Thoracic aorta (tissue), 2 donors: Measurements from ENCODE around the gene KRTAP12-4. TPM values are rescaled to one million over a fixed set of nuclear protein-coding genes. Genes with fewer than 3 reads are reported as not detected.

Source experiments
- ATAC-seq: fragments of 150-250 bp; one replicate; pipeline ENCODE4 v1.8.0; 2017; ENCODE audit warnings: low read depth; ENCODE audit not compliant: insufficient number of reproducible peaks, low FRiP score
- DNase-seq: peaks from one replicate; pipeline ENCODE4 v3.0.0-alpha.2; 2020; ENCODE audit warnings: low spot score
- H3K27ac ChIP-seq, 2 donors: fragments of 200-600 bp; sonication (generic); 1 replicate in 1 of 2; 2 replicates in 1 of 2; pipeline ENCODE4 v1.5.1; 2016; ENCODE audit warnings: mild to moderate bottlenecking in 2 of 2, moderate library complexity in 2 of 2
- H3K27me3 ChIP-seq: fragments of 200-600 bp; sonication (generic); replicated peaks from 2 replicates; pipeline ENCODE4 v1.6.0; 2016; ENCODE audit warnings: mild to moderate bottlenecking; ENCODE audit not compliant: insufficient read depth
- H3K36me3 ChIP-seq: fragments of 200-600 bp; sonication (generic); one replicate; pipeline ENCODE4 v1.5.1; 2016
- H3K4me1 ChIP-seq, 2 donors: fragments of 200-600 bp; sonication (generic); 1 replicate in 1 of 2; 2 replicates in 1 of 2; pipeline versions ENCODE4 v1.5.1 to v1.6.0; 2016; ENCODE audit warnings: low read depth in 2 of 2, mild to moderate bottlenecking in 1 of 2; ENCODE audit not compliant: control insufficient read depth in 1 of 2
- H3K4me3 ChIP-seq: fragments of 200-600 bp; sonication (generic); 2 replicates; pipeline ENCODE4 v1.5.1; 2016; ENCODE audit warnings: mild to moderate bottlenecking
- H3K9me3 ChIP-seq: fragments of 200-600 bp; sonication (generic); 2 replicates; pipeline ENCODE4 v1.5.1; 2016
- CTCF ChIP-seq: fragments of 200-600 bp; sonication (generic); IDR thresholded peaks from one replicate; pipeline ENCODE4 v1.5.1; 2019; ENCODE audit warnings: antibody characterized with exemption
- total RNA-seq, 2 donors: library from RNA; depleted of rRNA; stranded (reverse); fragments of >200 nt; gene quantifications; one replicate each; pipeline versions ENCODE4 v1.1.0 to v1.2.3, GENCODE V29; 2016

Gene KRTAP12-4
- total RNA-seq, 2 donors from 2014 or later: not detected

- H3K4me3 ChIP-seq: no peak overlapping the region
- peaks cover 15% of the 10 kb centered on the region for H3K9me3 ChIP-seq
- no peaks in the 10 kb centered on the region for H3K4me1 ChIP-seq
- DNase-seq (no peak), ATAC-seq (no peak)
- H3K27me3 ChIP-seq: no peaks in the 10 kb centered on the region
- H3K36me3 ChIP-seq: no peaks in the 10 kb centered on the region
- TF ChIP-seq CTCF: no peak
- no peak overlapping the region for H3K27ac ChIP-seq
Observed at GRCh38 chr21:44696572-44696971, 42.1 kb upstream of the KRTAP12-4 start.

GRCh38 chr21:44695641-44696040 is 41.2 kb upstream of the KRTAP12-4 start:
- peaks cover 15% of the 10 kb centered on the region for H3K9me3 ChIP-seq
- H3K27ac ChIP-seq: no peak overlapping the region
- TF ChIP-seq CTCF: no peak
- no peak overlapping the region for H3K4me3 ChIP-seq
- ATAC-seq (no peak), DNase-seq (no peak)
- H3K36me3 ChIP-seq: no peaks in the 10 kb centered on the region
- no peaks in the 10 kb centered on the region for H3K4me1 ChIP-seq
- no peaks in the 10 kb centered on the region for H3K27me3 ChIP-seq

- no peak overlapping the region for H3K4me3 ChIP-seq
- DNase-seq: no peak
- H3K9me3 ChIP-seq: peaks cover 15% of the 10 kb centered on the region
- no peak for TF ChIP-seq CTCF
- H3K4me1 ChIP-seq: no peaks in the 10 kb centered on the region
- no peaks in the 10 kb centered on the region for H3K27me3 ChIP-seq
- H3K27ac ChIP-seq: no peak overlapping the region
- H3K36me3 ChIP-seq: no peaks in the 10 kb centered on the region
- ATAC-seq: no peak
Observed at GRCh38 chr21:44695184-44695583, 40.7 kb upstream of the KRTAP12-4 start.

- no peak for TF ChIP-seq CTCF
- no peak for DNase-seq
- Histone ChIP-seq H3K36me3 (no peaks in the 10 kb centered on the region), H3K27ac (no peak overlapping the region), H3K27me3 (no peaks in the 10 kb centered on the region), H3K4me1 (no peaks in the 10 kb centered on the region), H3K9me3 (peaks cover 15% of the 10 kb centered on the region), H3K4me3 (no peak overlapping the region)
- no peak for ATAC-seq
Observed at GRCh38 chr21:44694776-44695175, 40.3 kb upstream of the KRTAP12-4 start.

- H3K9me3 ChIP-seq: peaks cover 15% of the 10 kb centered on the region
- no peak overlapping the region for H3K27ac ChIP-seq
- no peak for TF ChIP-seq CTCF
- DNase-seq: no peak
- no peaks in the 10 kb centered on the region for H3K4me1 ChIP-seq
- no peaks in the 10 kb centered on the region for H3K27me3 ChIP-seq
- no peaks in the 10 kb centered on the region for H3K36me3 ChIP-seq
- no peak for ATAC-seq
- H3K4me3 ChIP-seq: no peak overlapping the region
Observed at GRCh38 chr21:44692798-44693512, 38.5 kb upstream of the KRTAP12-4 start.
